ENCODE data around the gene GPER1.

The GPER1 gene

GRCh38 chr7:1074593-1075431 lies 13.1 kb upstream of the GPER1 start:
- no peaks in the 10 kb centered on the region for H3K36me3 ChIP-seq (ENCODE audit: insufficient read depth, low read length)
- no peak overlapping the region for H3K4me3 ChIP-seq (ENCODE audit: low read depth in 1 of 2, low read length in 2 of 2)
- no peaks in the 10 kb centered on the region for H3K27me3 ChIP-seq (ENCODE audit: control insufficient read depth in 1 of 2, insufficient read depth in 2 of 2, low read length in 2 of 2)
- no peak overlapping the region for H3K27ac ChIP-seq (ENCODE audit: low read depth, low read length)
- H3K4me1 ChIP-seq (ENCODE audit: insufficient read depth, low read length) = no peaks in the 10 kb centered on the region
- no peaks in the 10 kb centered on the region for H3K9me3 ChIP-seq (ENCODE audit: low read length)
- H3K9ac ChIP-seq (ENCODE audit: low read length) = no peak overlapping the region

- Histone ChIP-seq H3K27me3 (ENCODE audit: control insufficient read depth in 1 of 2, insufficient read depth in 2 of 2, low read length in 2 of 2) (no peaks in the 10 kb centered on the region), H3K4me1 (ENCODE audit: insufficient read depth, low read length) (no peaks in the 10 kb centered on the region), H3K9me3 (ENCODE audit: low read length) (no peaks in the 10 kb centered on the region), H3K36me3 (ENCODE audit: insufficient read depth, low read length) (no peaks in the 10 kb centered on the region), H3K27ac (ENCODE audit: low read depth, low read length) (no peak overlapping the region), H3K9ac (ENCODE audit: low read length) (no peak overlapping the region), H3K4me3 (ENCODE audit: low read depth in 1 of 2, low read length in 2 of 2) (no peak overlapping the region)
Observed at GRCh38 chr7:1076184-1077072, 11.5 kb upstream of the GPER1 start.

GRCh38 chr7:1078519-1078918 lies 9.4 kb upstream of the GPER1 start:
- Histone ChIP-seq H3K27me3 (ENCODE audit: control insufficient read depth in 1 of 2, insufficient read depth in 2 of 2, low read length in 2 of 2) (no peaks in the 10 kb centered on the region), H3K9me3 (ENCODE audit: low read length) (no peaks in the 10 kb centered on the region), H3K36me3 (ENCODE audit: insufficient read depth, low read length) (no peaks in the 10 kb centered on the region), H3K4me1 (ENCODE audit: insufficient read depth, low read length) (no peaks in the 10 kb centered on the region), H3K27ac (ENCODE audit: low read depth, low read length) (no peak overlapping the region), H3K9ac (ENCODE audit: low read length) (no peak overlapping the region), H3K4me3 (ENCODE audit: low read depth in 1 of 2, low read length in 2 of 2) (no peak overlapping the region)

- Histone ChIP-seq H3K36me3 (ENCODE audit: insufficient read depth, low read length) (no peaks in the 10 kb centered on the region), H3K27ac (ENCODE audit: low read depth, low read length) (no peak overlapping the region), H3K4me1 (ENCODE audit: insufficient read depth, low read length) (no peaks in the 10 kb centered on the region), H3K4me3 (ENCODE audit: low read depth in 1 of 2, low read length in 2 of 2) (no peak overlapping the region), H3K27me3 (ENCODE audit: control insufficient read depth in 1 of 2, insufficient read depth in 2 of 2, low read length in 2 of 2) (no peaks in the 10 kb centered on the region), H3K9ac (ENCODE audit: low read length) (no peak overlapping the region), H3K9me3 (ENCODE audit: low read length) (no peaks in the 10 kb centered on the region)
Observed at GRCh38 chr7:1078985-1079384, 8.9 kb upstream of the GPER1 start.

GRCh38 chr7:1079546-1079945 lies 8.4 kb upstream of the GPER1 start:
- H3K27ac ChIP-seq (ENCODE audit: low read depth, low read length) = no peak overlapping the region
- H3K9ac ChIP-seq (ENCODE audit: low read length) = no peak overlapping the region
- H3K27me3 ChIP-seq (ENCODE audit: control insufficient read depth in 1 of 2, insufficient read depth in 2 of 2, low read length in 2 of 2) = no peaks in the 10 kb centered on the region
- no peaks in the 10 kb centered on the region for H3K9me3 ChIP-seq (ENCODE audit: low read length)
- no peaks in the 10 kb centered on the region for H3K36me3 ChIP-seq (ENCODE audit: insufficient read depth, low read length)
- no peak overlapping the region for H3K4me3 ChIP-seq (ENCODE audit: low read depth in 1 of 2, low read length in 2 of 2)
- no peaks in the 10 kb centered on the region for H3K4me1 ChIP-seq (ENCODE audit: insufficient read depth, low read length)

- Histone ChIP-seq H3K4me1 (ENCODE audit: insufficient read depth, low read length) (no peaks in the 10 kb centered on the region), H3K27ac (ENCODE audit: low read depth, low read length) (no peak overlapping the region)
Observed at GRCh38 chr7:1080252-1080920, 7.5 kb upstream of the GPER1 start.

GRCh38 chr7:1080921-1081255 lies 7.0 kb upstream of the GPER1 start:
- Histone ChIP-seq H3K27me3 (ENCODE audit: control insufficient read depth in 1 of 2, insufficient read depth in 2 of 2, low read length in 2 of 2) (no peaks in the 10 kb centered on the region), H3K4me1 (ENCODE audit: insufficient read depth, low read length) (no peaks in the 10 kb centered on the region), H3K9me3 (ENCODE audit: low read length) (no peaks in the 10 kb centered on the region), H3K27ac (ENCODE audit: low read depth, low read length) (no peak overlapping the region), H3K36me3 (ENCODE audit: insufficient read depth, low read length) (no peaks in the 10 kb centered on the region), H3K9ac (ENCODE audit: low read length) (no peak overlapping the region), H3K4me3 (ENCODE audit: low read depth in 1 of 2, low read length in 2 of 2) (no peak overlapping the region)

More at GRCh38 chr7:1080252-1080920, 7.5 kb upstream of the GPER1 start:
- H3K36me3 ChIP-seq (ENCODE audit: insufficient read depth, low read length) = no peaks in the 10 kb centered on the region
- no peak overlapping the region for H3K9ac ChIP-seq (ENCODE audit: low read length)
- H3K27me3 ChIP-seq (ENCODE audit: control insufficient read depth in 1 of 2, insufficient read depth in 2 of 2, low read length in 2 of 2) = no peaks in the 10 kb centered on the region
- no peaks in the 10 kb centered on the region for H3K9me3 ChIP-seq (ENCODE audit: low read length)
- H3K4me3 ChIP-seq (ENCODE audit: low read depth in 1 of 2, low read length in 2 of 2) = no peak overlapping the region

- Histone ChIP-seq H3K4me3 (ENCODE audit: low read depth in 1 of 2, low read length in 2 of 2) (no peak overlapping the region), H3K4me1 (ENCODE audit: insufficient read depth, low read length) (peaks cover 2% of the 10 kb centered on the region)
Observed at GRCh38 chr7:1081336-1081735, 6.6 kb upstream of the GPER1 start.

GRCh38 chr7:1081931-1082401 lies 5.9 kb upstream of the GPER1 start:
- H3K4me1 ChIP-seq (ENCODE audit: insufficient read depth, low read length) = peaks cover 7% of the 10 kb centered on the region
- H3K9ac ChIP-seq (ENCODE audit: low read length) = no peak overlapping the region
- no peaks in the 10 kb centered on the region for H3K9me3 ChIP-seq (ENCODE audit: low read length)
- H3K4me3 ChIP-seq (ENCODE audit: low read depth in 1 of 2, low read length in 2 of 2) = no peak overlapping the region
- H3K36me3 ChIP-seq (ENCODE audit: insufficient read depth, low read length) = no peaks in the 10 kb centered on the region
- no peak overlapping the region for H3K27ac ChIP-seq (ENCODE audit: low read depth, low read length)
- H3K27me3 ChIP-seq (ENCODE audit: control insufficient read depth in 1 of 2, insufficient read depth in 2 of 2, low read length in 2 of 2) = no peaks in the 10 kb centered on the region

More at GRCh38 chr7:1081336-1081735, 6.6 kb upstream of the GPER1 start:
- Histone ChIP-seq H3K27ac (ENCODE audit: low read depth, low read length) (no peak overlapping the region), H3K9me3 (ENCODE audit: low read length) (no peaks in the 10 kb centered on the region), H3K9ac (ENCODE audit: low read length) (no peak overlapping the region), H3K36me3 (ENCODE audit: insufficient read depth, low read length) (no peaks in the 10 kb centered on the region), H3K27me3 (ENCODE audit: control insufficient read depth in 1 of 2, insufficient read depth in 2 of 2, low read length in 2 of 2) (no peaks in the 10 kb centered on the region)

- H3K27ac ChIP-seq (ENCODE audit: low read depth, low read length) = no peak overlapping the region
- no peaks in the 10 kb centered on the region for H3K27me3 ChIP-seq (ENCODE audit: control insufficient read depth in 1 of 2, insufficient read depth in 2 of 2, low read length in 2 of 2)
- no peaks in the 10 kb centered on the region for H3K9me3 ChIP-seq (ENCODE audit: low read length)
- H3K4me1 ChIP-seq (ENCODE audit: insufficient read depth, low read length) = peaks cover 22% of the 10 kb centered on the region
- H3K9ac ChIP-seq (ENCODE audit: low read length) = no peak overlapping the region
- H3K36me3 ChIP-seq (ENCODE audit: insufficient read depth, low read length) = no peaks in the 10 kb centered on the region
- no peak overlapping the region for H3K4me3 ChIP-seq (ENCODE audit: low read depth in 1 of 2, low read length in 2 of 2)
Observed at GRCh38 chr7:1083729-1084657, 3.9 kb upstream of the GPER1 start.

Data from muscle layer of colon (tissue), 2 donors.